ENCODE data around the gene DOCK8. TPM values are rescaled to one million over a fixed set of nuclear protein-coding genes. Genes with fewer than 3 reads are reported as not detected.

Gene DOCK8
- total RNA-seq, 1 experiment from 2014 or later, result 1.4 TPM

GRCh38 chr9:206481-206880, 8.2 kb upstream of the DOCK8 start:
- H3K56ac ChIP-seq (ENCODE audit: insufficient read length, low read depth, low read length), result no peak overlapping the region
- Mint-ChIP-seq H3K4me3 (no peak overlapping the region), H3K4me1 (no peaks in the 10 kb centered on the region), H3K36me3 (ENCODE audit: insufficient read depth in 1 of 3, low read depth in 3 of 3) (no peaks in the 10 kb centered on the region), H3K27ac (no peak overlapping the region), H3K27me3 (ENCODE audit: low read depth) (peaks cover 2% of the 10 kb centered on the region; the same call in 1 of the 2 replicates), H3K9me3 (no peaks in the 10 kb centered on the region; a peak in 1 of 5 replicates)
- no peak overlapping the region for H3K23ac ChIP-seq (ENCODE audit: insufficient read length, low read depth, low read length)
- no CpG with 5 or more reads among the region's 1 CpG for WGBS (ENCODE audit: extremely low coverage, insufficient read length, low lambda C conversion rate)
- no peaks in the 10 kb centered on the region for H3K9me3 ChIP-seq (ENCODE audit: control insufficient read depth, low read depth, low read length)
- no peak for TF ChIP-seq CTCF (conservative IDR thresholded peaks at IDR 0.05)
- H4K5ac ChIP-seq (ENCODE audit: insufficient read length, low read depth, low read length), result no peak overlapping the region
- H3K23me2 ChIP-seq (ENCODE audit: insufficient read length, low read depth, low read length, poor library complexity, severe bottlenecking), result no peaks in the 10 kb centered on the region
- no peak overlapping the region for H3K27ac ChIP-seq (ENCODE audit: insufficient read length, low read depth, low read length)
- no peak for DNase-seq
- no peak overlapping the region for H2AK5ac ChIP-seq (ENCODE audit: insufficient read length, low read length)
- H3K18ac ChIP-seq (ENCODE audit: insufficient read length, low read depth, low read length), result no peak overlapping the region
- H3K4ac ChIP-seq (ENCODE audit: low read depth, low read length), result no peak overlapping the region
- no peak overlapping the region for H2BK15ac ChIP-seq (ENCODE audit: low read depth, low read length)
- H2BK12ac ChIP-seq (ENCODE audit: insufficient read length, low read depth, low read length), result no peak overlapping the region
- no peak overlapping the region for H2BK120ac ChIP-seq (ENCODE audit: low read depth, low read length, poor library complexity, severe bottlenecking)
- no peak overlapping the region for H4K8ac ChIP-seq (replicated peaks; ENCODE audit: insufficient read length, low read depth, low read length)
- H3K9ac ChIP-seq (ENCODE audit: extremely low read depth, insufficient read length, low read length), result no peak overlapping the region
- H4K20me1 ChIP-seq (ENCODE audit: control insufficient read depth, insufficient read depth, insufficient read length), result no peaks in the 10 kb centered on the region
- no peaks in the 10 kb centered on the region for H3K79me1 ChIP-seq (ENCODE audit: insufficient read depth, low read depth, low read length, poor library complexity, severe bottlenecking)
- H3K27me3 ChIP-seq (ENCODE audit: insufficient read depth, low read length), result no peaks in the 10 kb centered on the region
- H3K79me2 ChIP-seq (ENCODE audit: insufficient read depth, low read length), result no peaks in the 10 kb centered on the region
- H3K14ac ChIP-seq (ENCODE audit: insufficient read depth, low read length), result no peak overlapping the region
- H3K4me2 ChIP-seq (ENCODE audit: insufficient read depth, insufficient read length, low read length), result no peak overlapping the region
- no peak overlapping the region for H4K91ac ChIP-seq (ENCODE audit: insufficient read length, low read depth, low read length)
- H3T11ph ChIP-seq (ENCODE audit: low read length), result no peak overlapping the region
- H2AFZ ChIP-seq (ENCODE audit: low read length), result no peak overlapping the region
- no peaks in the 10 kb centered on the region for H3K4me1 ChIP-seq (ENCODE audit: insufficient read depth, low read length)
- H2BK20ac ChIP-seq (ENCODE audit: low read depth, low read length, poor library complexity, severe bottlenecking), result no peak overlapping the region
- no peak overlapping the region for H2BK5ac ChIP-seq (ENCODE audit: insufficient read length, low read length)
